Stromal cell of bone marrow (primary cell): ENCODE results near the gene LRP1.

Experiments used
- DNase-seq: peaks from one replicate; pipeline ENCODE4 v3.0.0-alpha.2; 2012; ENCODE audit warnings: low read depth

LRP1 gene

GRCh38 chr12:57194253-57194652, 66.0 kb downstream of the LRP1 start:
- DNase-seq, result no peak

- DNase-seq, result no peak
These were observed 66.9 kb downstream of the LRP1 start for GRCh38 chr12:57195186-57195585.

GRCh38 chr12:57195611-57196371, 67.5 kb downstream of the LRP1 start:
- no peak for DNase-seq

- DNase-seq, result no peak
These were observed 68.2 kb downstream of the LRP1 start for GRCh38 chr12:57196439-57196838.

- DNase-seq, result no peak
These were observed 68.7 kb downstream of the LRP1 start for GRCh38 chr12:57196956-57197355.

GRCh38 chr12:57198329-57198728, 70.0 kb downstream of the LRP1 start:
- no peak for DNase-seq

- no peak for DNase-seq
These were observed 70.9 kb downstream of the LRP1 start for GRCh38 chr12:57199191-57199590.

GRCh38 chr12:57200497-57200896, 72.2 kb downstream of the LRP1 start:
- no peak for DNase-seq

GRCh38 chr12:57201219-57201618, 72.9 kb downstream of the LRP1 start:
- DNase-seq, result no peak

GRCh38 chr12:57201631-57202030, 73.3 kb downstream of the LRP1 start:
- DNase-seq, result no peak

- DNase-seq, result no peak
These were observed 74.0 kb downstream of the LRP1 start for GRCh38 chr12:57202321-57202720.

- no peak for DNase-seq
These were observed 74.9 kb downstream of the LRP1 start for GRCh38 chr12:57203201-57203600.

- no peak for DNase-seq
These were observed 75.5 kb downstream of the LRP1 start for GRCh38 chr12:57203791-57204190.

- no peak for DNase-seq
These were observed 76.2 kb downstream of the LRP1 start for GRCh38 chr12:57204454-57204853.

GRCh38 chr12:57205186-57205585, 76.9 kb downstream of the LRP1 start:
- no peak for DNase-seq

- no peak for DNase-seq
These were observed 77.6 kb downstream of the LRP1 start for GRCh38 chr12:57205931-57206330.

GRCh38 chr12:57207731-57208630, 79.7 kb downstream of the LRP1 start:
- no peak for DNase-seq

- DNase-seq, result no peak
These were observed 80.5 kb downstream of the LRP1 start for GRCh38 chr12:57208631-57209282.

GRCh38 chr12:57209916-57210315, 81.6 kb downstream of the LRP1 start:
- DNase-seq, result no peak

GRCh38 chr12:57210461-57210860, 82.2 kb downstream of the LRP1 start:
- no peak for DNase-seq

- no peak for DNase-seq
These were observed 82.8 kb downstream of the LRP1 start for GRCh38 chr12:57210926-57211692.
